Progenitor cell of endocrine pancreas (in vitro differentiated cells): ENCODE results near the gene KHDC4. TPM values are rescaled to one million over a fixed set of nuclear protein-coding genes. Genes with fewer than 3 reads are reported as not detected.

Source experiments
- DNase-seq: peaks from one replicate; pipeline ENCODE4 v3.0.0; 2021; ENCODE audit warnings: low spot score; ENCODE audit not compliant: unreplicated experiment
- H3K27ac Mint-ChIP-seq: 2 replicates; pipeline ENCODE4 v1.8.0; 2021; ENCODE audit warnings: mild to moderate bottlenecking, moderate library complexity, mixed read lengths
- H3K27me3 Mint-ChIP-seq: 2 replicates; pipeline ENCODE4 v1.8.0; 2021; ENCODE audit warnings: mixed read lengths
- H3K36me3 Mint-ChIP-seq: 2 replicates; pipeline ENCODE4 v1.8.0; 2022; ENCODE audit warnings: mixed read lengths; ENCODE audit not compliant: insufficient read depth
- H3K4me1 Mint-ChIP-seq: 2 replicates; pipeline ENCODE4 v1.8.0; 2021; ENCODE audit warnings: low read depth, mixed read lengths
- H3K4me3 Mint-ChIP-seq: 2 replicates; pipeline ENCODE4 v1.8.0; 2021; ENCODE audit warnings: low read depth, mild to moderate bottlenecking, moderate library complexity, mixed read lengths
- H3K9me3 Mint-ChIP-seq: 2 replicates; pipeline ENCODE4 v1.8.0; 2021; ENCODE audit warnings: low read depth, mixed read lengths
- CTCF ChIP-seq: fragments of 200-600 bp; sonication (generic); IDR thresholded peaks from one replicate; pipeline ENCODE4 v1.5.0; 2021; ENCODE audit warnings: antibody characterized with exemption, mild to moderate bottlenecking; ENCODE audit not compliant: unreplicated experiment
- total RNA-seq: library from RNA; stranded (reverse); gene quantifications from 2 replicates; pipeline ENCODE4 v1.2.1, GENCODE V29; 2021

The KHDC4 gene
- total RNA-seq, 1 donor from 2014 or later: 67.6 TPM

DNA sequence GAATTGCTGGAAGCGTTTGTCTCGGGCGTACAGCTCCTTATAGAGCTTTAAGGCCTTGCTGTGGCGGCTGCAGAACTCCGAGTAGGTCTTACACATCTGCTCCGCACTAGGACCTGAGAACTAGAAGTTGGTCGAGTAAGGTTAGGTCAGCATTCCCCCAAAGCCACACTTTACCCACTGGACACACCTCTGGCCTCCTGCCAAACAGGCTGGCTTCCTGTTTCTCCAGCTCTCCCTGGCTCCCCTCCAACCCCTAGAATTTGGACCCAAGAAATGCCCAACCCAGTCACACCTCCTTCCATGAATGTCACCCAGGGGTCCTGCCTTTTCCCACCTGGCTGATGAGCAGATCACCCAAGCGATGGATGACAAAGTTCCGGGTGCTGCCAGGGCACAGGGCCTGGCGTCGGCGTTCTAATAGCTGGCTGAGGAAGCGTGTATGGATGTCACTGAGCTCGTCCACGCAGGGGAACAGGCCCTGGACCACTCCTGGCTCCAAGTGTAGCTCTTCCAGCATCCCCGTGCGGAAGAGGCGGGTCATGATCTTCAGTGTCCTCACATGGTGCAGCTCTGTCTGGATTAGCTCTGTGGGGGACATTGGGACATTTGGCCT, 28.5 kb upstream of the KHDC4 start:
- peaks cover 6% of the 10 kb centered on the region for H3K4me1 Mint-ChIP-seq
- TF ChIP-seq CTCF: no peak
- peaks cover 25% of the 10 kb centered on the region for H3K36me3 Mint-ChIP-seq
- no peaks in the 10 kb centered on the region for H3K9me3 Mint-ChIP-seq
- H3K27ac Mint-ChIP-seq: peak overlapping the region; percentile 37
- H3K4me3 Mint-ChIP-seq: no peak overlapping the region
- DNase-seq: no peak
- no peaks in the 10 kb centered on the region for H3K27me3 Mint-ChIP-seq

DNA sequence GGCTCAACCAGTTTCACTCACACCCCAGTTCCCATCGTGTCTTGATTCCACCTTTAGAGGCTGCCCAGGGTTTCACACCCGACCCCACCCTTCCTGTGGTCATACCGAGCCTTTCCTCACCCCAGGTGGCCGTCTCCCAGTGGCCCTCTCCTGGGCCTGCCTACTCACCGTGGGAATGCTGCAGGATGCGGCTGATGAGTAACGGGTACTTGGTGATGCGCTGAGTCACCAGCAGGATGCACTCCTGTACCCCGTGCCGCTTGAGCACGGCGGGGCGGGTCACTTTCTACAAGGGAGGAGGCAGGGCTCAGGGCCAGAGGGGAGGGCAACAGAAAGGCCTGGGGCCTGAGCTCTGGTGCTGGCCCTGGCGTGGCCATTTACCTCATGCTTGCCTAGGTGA, 27.7 kb upstream of the KHDC4 start:
- Mint-ChIP-seq H3K36me3 (peaks cover 31% of the 10 kb centered on the region), H3K27me3 (no peaks in the 10 kb centered on the region), H3K4me3 (no peak overlapping the region), H3K27ac (no peak overlapping the region), H3K4me1 (peaks cover under 1% of the 10 kb centered on the region), H3K9me3 (no peaks in the 10 kb centered on the region)
- no peak for TF ChIP-seq CTCF
- no peak for DNase-seq

DNA sequence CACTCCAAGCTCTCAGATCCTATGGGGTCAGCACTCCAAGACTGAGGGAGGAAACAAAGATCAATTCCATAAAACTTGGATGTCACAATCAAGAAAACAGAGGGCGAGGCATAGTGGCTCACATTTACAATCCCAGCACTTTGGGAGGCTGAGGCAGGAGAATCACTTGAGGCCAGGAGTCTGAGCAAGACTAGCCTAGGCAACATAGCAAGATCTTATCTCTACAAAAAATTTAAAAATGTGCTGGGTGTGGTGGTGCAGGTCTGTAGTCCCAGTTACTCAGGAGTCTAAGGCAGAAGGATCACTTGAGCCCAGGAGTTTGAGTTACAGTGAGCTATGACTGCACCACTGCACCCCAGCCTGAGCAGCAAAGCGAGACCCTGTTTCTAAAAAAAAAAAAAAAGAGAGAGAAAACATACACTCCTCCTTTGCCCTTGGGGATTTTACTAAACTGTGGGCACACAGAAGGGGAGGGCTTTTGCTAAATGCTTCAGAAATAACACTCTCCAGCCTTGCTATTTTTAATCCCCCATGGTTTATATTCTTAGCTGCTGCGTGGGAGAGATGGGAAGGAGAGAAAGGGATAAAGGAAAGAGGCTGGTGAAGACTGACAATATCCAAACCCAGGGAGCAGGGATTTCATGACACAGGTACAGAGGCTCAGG, 26.0 kb upstream of the KHDC4 start:
- no peak for DNase-seq
- Mint-ChIP-seq H3K27ac (no peak overlapping the region), H3K36me3 (peaks cover 27% of the 10 kb centered on the region)

DNA sequence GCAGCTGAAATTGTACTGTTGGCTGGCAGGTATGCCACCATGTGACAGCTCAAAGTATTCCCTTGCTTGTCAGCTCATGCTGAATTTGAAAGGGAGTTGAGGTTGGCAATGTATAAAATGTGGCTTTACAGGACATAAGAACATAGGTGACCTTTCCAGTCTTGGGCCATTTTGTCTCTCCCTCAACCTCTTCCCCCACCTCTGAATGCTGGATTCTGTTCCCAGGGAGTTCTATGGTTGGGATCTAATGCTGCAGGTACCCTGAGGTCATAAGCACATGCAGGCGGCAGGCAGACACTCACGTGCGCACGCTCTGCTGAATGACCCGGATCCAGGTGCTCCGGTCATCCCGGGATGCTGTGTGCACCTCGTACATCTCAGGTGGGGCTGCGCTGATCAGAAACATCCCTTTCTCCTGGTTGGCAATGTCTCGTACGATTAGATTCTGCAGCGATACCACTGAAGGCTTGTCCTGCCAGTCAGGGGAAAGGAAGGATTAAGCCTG, 23.2 kb upstream of the KHDC4 start:
- Mint-ChIP-seq H3K4me1 (no peaks in the 10 kb centered on the region), H3K36me3 (peaks cover 34% of the 10 kb centered on the region), H3K4me3 (no peak overlapping the region), H3K27ac (no peak overlapping the region), H3K27me3 (no peaks in the 10 kb centered on the region), H3K9me3 (no peaks in the 10 kb centered on the region)
- DNase-seq: no peak
- no peak for TF ChIP-seq CTCF

More for the DNA sequence above, 26.0 kb upstream of the KHDC4 start:
- Mint-ChIP-seq H3K9me3 (no peaks in the 10 kb centered on the region), H3K4me3 (no peak overlapping the region), H3K27me3 (no peaks in the 10 kb centered on the region), H3K4me1 (no peaks in the 10 kb centered on the region)
- no peak for TF ChIP-seq CTCF

- no peak for TF ChIP-seq CTCF
- Mint-ChIP-seq H3K4me1 (no peaks in the 10 kb centered on the region), H3K9me3 (no peaks in the 10 kb centered on the region), H3K27ac (peak overlapping the region; percentile 60), H3K4me3 (no peak overlapping the region), H3K36me3 (peaks cover 32% of the 10 kb centered on the region), H3K27me3 (no peaks in the 10 kb centered on the region)
- no peak for DNase-seq
Observed at GRCh38 chr1:155954645-155955044, 20.4 kb upstream of the KHDC4 start.
